ENCODE data around the gene MYO16. TPM values are rescaled to one million over a fixed set of nuclear protein-coding genes. Genes with fewer than 3 reads are reported as not detected.

The MYO16 gene
- total and polyA plus RNA-seq, 7 donors: 0.01 to 0.46 (median 0.30) TPM

- H3K4me1 ChIP-seq: no peaks in the 10 kb centered on the region
- DNase-seq: no peak
- no peak overlapping the region for H3K4me3 ChIP-seq
- WGBS, 3 donors: 57 to 75% (median 66%) methylated on average over 4 of the region's 4 CpGs
- H3K27me3 ChIP-seq (ENCODE audit: insufficient read depth in 3 of 3, low read length in 2 of 3): no peaks in the 10 kb centered on the region
- no peak overlapping the region for H3K27ac ChIP-seq
- H3K36me3 ChIP-seq (ENCODE audit: insufficient read depth in 1 of 2, low read depth in 1 of 2): no peaks in the 10 kb centered on the region
- no peak for ATAC-seq
- intact Hi-C loops (cut with DNase I): no loop called here
- TF ChIP-seq CTCF (IDR thresholded peaks at IDR 0.05): no peak
- H3K9me3 ChIP-seq: no peaks in the 10 kb centered on the region
Observed at GRCh38 chr13:108624979-108625378, 4.4 kb upstream of the MYO16 start.

- no peak for ATAC-seq
- H3K27ac ChIP-seq: no peak overlapping the region
- no peak for DNase-seq
- no peak for TF ChIP-seq CTCF (IDR thresholded peaks at IDR 0.05)
- intact Hi-C loops (cut with DNase I): no loop called here
- H3K36me3 ChIP-seq (ENCODE audit: insufficient read depth in 1 of 2, low read depth in 1 of 2): no peaks in the 10 kb centered on the region
- no peak overlapping the region for H3K4me3 ChIP-seq
- 83 to 84% (median 84%) methylated on average over 1 of the region's 1 CpG for WGBS, 3 donors
- H3K4me1 ChIP-seq: no peaks in the 10 kb centered on the region
- H3K9me3 ChIP-seq: no peaks in the 10 kb centered on the region
- no peaks in the 10 kb centered on the region for H3K27me3 ChIP-seq (ENCODE audit: insufficient read depth in 3 of 3, low read length in 2 of 3)
Observed at GRCh38 chr13:108629988-108630387, 577 bp downstream of the MYO16 start.

GRCh38 chr13:108632649-108633167 lies 3.3 kb downstream of the MYO16 start:
- 66 to 81% (median 79%) methylated on average over 5 of the region's 5 CpGs for WGBS, 3 donors
- intact Hi-C loops (cut with DNase I): no loop called here
- DNase-seq (no peak), ATAC-seq (no peak)
- TF ChIP-seq CTCF (IDR thresholded peaks at IDR 0.05): no peak
- Histone ChIP-seq H3K4me1 (no peaks in the 10 kb centered on the region), H3K4me3 (no peak overlapping the region), H3K9me3 (no peaks in the 10 kb centered on the region), H3K27me3 (ENCODE audit: insufficient read depth in 3 of 3, low read length in 2 of 3) (no peaks in the 10 kb centered on the region), H3K27ac (no peak overlapping the region), H3K36me3 (ENCODE audit: insufficient read depth in 1 of 2, low read depth in 1 of 2) (no peaks in the 10 kb centered on the region)

- Histone ChIP-seq H3K4me1 (no peaks in the 10 kb centered on the region), H3K27ac (no peak overlapping the region), H3K36me3 (ENCODE audit: insufficient read depth in 1 of 2, low read depth in 1 of 2) (no peaks in the 10 kb centered on the region), H3K9me3 (no peaks in the 10 kb centered on the region), H3K4me3 (no peak overlapping the region), H3K27me3 (ENCODE audit: insufficient read depth in 3 of 3, low read length in 2 of 3) (no peaks in the 10 kb centered on the region)
- WGBS, 3 donors: 73 to 88% (median 87%) methylated on average over 4 of the region's 4 CpGs
- ATAC-seq (no peak), DNase-seq (no peak)
- TF ChIP-seq CTCF (IDR thresholded peaks at IDR 0.05): no peak
- intact Hi-C loops (cut with DNase I): no loop called here
Observed at GRCh38 chr13:108638901-108639300, 9.5 kb downstream of the MYO16 start.

GRCh38 chr13:108643646-108644353 lies 14.4 kb downstream of the MYO16 start:
- Histone ChIP-seq H3K27me3 (ENCODE audit: insufficient read depth in 3 of 3, low read length in 2 of 3) (no peaks in the 10 kb centered on the region), H3K9me3 (no peaks in the 10 kb centered on the region), H3K27ac (no peak overlapping the region), H3K4me1 (no peaks in the 10 kb centered on the region), H3K36me3 (ENCODE audit: insufficient read depth in 1 of 2, low read depth in 1 of 2) (no peaks in the 10 kb centered on the region), H3K4me3 (no peak overlapping the region)
- TF ChIP-seq CTCF (IDR thresholded peaks at IDR 0.05): no peak
- no peak for DNase-seq
- intact Hi-C loops (cut with DNase I): no loop called here
- no peak for ATAC-seq
- WGBS, 3 donors: 78 to 86% (median 84%) methylated on average over 4 of the region's 4 CpGs

All from psoas muscle (tissue), 8 donors.